Hematopoietic multipotent progenitor cell treated with erythropoietin and hydrocortisone succinate and interleukin-3 and kit ligand, for 8 days (in vitro differentiated cells): ENCODE data around the gene LIN54.

Source experiments
- DNase-seq: peaks from one replicate; pipeline ENCODE4 v3.0.0-alpha.2; 2015

The LIN54 gene

GRCh38 chr4:82890901-82891706 is 119.5 kb downstream of the LIN54 start, which contains the start of gene SEC31A:
SEC31A (minus strand) TSS chr4:82891153; CDS start chr4:82881936, 9,217 bp downstream.
- peak; percentile 94 for DNase-seq

- DNase-seq, result peak; percentile 62
Measured at GRCh38 chr4:82890528-82890900, 120.1 kb downstream of the LIN54 start.

- no peak for DNase-seq
Measured at GRCh38 chr4:82889287-82889686, 121.3 kb downstream of the LIN54 start.

GRCh38 chr4:82886147-82886942 is 124.3 kb downstream of the LIN54 start:
- DNase-seq, result no peak

- no peak for DNase-seq
Measured at GRCh38 chr4:82885410-82885809, 125.2 kb downstream of the LIN54 start.
